Endometrial microvascular endothelial cells (primary cell): Measurements from ENCODE around the gene FAM193B. TPM values are rescaled to one million over a fixed set of nuclear protein-coding genes. Genes with fewer than 3 reads are reported as not detected.

Experiments used
- in situ Hi-C: cut with HindIII; loops from 2 replicates; pipeline ENCODE4 v1.10.0; 2017; ENCODE audit warnings: low sequenced_read_pairs, low pct_unique_long_range_greater_than_20kb; ENCODE audit errors: inconsistent ontology term
- total RNA-seq: library from RNA; depleted of rRNA; stranded (reverse); fragments of >200 nt; gene quantifications from one replicate; pipeline ENCODE4 v1.2.3, GENCODE V29; 2015; ENCODE audit errors: inconsistent ontology term

The FAM193B gene
- total RNA-seq, 1 donor from 2014 or later, result 32.3 TPM

DNA sequence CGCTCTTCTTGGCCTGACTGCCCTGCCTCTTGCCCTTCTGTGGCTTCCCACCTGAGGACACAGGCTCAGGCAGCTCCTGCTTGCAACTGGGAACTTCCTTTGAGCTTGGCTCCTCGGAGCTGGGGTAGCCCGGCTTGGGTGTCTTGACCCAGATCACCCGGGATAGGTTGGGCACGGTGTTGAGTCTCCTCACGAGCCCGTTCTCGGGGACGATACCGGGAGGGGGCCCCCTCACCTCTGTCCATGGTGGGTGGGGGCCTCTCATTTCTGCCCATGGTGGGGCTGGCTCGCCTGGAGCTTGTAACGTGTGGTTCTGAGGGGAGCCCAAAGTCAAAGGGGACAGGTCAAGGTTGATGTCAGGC, 29.8 kb downstream of the FAM193B start:
- in situ Hi-C loops, result no loop called here

DNA sequence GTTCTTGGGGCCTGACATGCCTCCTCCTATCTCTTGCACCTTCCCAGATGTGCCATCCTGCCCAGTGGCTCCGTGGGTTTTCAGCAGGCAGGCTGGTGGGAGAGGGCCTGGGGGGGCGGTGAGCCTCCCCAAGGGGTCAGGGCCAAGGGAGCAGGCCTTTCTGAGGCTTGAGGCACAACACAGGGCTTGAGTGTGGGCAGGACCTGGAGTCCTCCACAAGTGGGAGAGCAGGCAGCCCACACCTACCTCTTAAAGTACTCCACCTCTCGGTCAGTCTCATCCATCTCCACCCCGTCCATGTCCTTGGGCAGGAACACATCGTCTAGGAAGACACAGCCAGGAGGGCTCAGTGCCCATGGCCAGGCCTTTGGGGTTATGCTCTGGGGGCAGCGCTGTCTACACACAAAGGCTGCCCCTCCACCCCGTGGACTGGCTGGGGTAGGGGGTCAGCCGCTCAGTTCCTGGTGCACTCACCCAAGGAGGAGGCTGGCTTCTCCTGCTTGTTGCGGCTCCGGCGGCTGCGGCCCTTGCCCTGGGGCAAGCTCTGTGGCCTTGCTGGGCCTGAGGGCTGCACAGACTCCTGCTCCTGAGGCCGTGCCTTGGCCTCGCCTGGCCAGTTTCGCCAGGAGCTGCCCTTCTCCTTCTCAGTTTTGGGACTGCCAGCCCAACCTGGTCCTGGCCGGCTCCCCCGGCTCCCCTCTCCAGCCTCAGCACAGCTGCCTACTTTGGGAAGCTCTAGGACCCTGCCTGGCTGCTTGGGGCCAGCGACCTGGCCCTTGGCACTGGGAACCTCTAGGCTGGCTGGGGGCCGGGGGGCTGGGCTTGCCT, 30.4 kb downstream of the FAM193B start:
- in situ Hi-C loops, result no loop called here

DNA sequence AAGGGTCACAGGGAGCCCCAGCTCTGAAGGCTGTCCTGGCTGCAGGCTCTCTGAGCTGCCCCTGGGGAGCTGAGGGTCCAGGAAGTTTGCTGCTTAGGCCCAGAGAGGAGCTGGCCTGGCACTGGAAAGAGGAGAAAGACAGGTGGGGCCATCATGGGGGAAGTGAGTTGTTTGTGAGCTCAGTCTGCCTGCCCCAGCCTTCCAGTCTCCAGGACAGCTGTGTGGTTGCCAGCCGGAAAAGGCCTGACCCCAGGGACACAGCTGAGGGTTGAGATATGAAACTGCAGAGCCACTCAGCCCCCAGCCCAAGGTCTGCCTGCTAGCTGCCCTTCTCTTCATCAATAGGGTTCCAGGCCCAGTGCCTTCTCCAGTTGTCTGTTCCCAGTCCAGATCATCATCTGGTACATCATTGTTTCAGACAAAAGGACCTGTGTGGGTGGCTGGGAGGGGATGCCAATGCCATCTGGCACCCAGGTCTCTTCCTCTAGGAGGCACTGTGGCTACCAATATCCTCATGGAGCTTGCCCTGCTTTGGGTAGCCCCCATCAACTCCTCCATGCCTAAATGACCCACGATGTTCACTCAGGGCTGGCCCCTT, 33.3 kb downstream of the FAM193B start:
- in situ Hi-C loops, result no loop called here

DNA sequence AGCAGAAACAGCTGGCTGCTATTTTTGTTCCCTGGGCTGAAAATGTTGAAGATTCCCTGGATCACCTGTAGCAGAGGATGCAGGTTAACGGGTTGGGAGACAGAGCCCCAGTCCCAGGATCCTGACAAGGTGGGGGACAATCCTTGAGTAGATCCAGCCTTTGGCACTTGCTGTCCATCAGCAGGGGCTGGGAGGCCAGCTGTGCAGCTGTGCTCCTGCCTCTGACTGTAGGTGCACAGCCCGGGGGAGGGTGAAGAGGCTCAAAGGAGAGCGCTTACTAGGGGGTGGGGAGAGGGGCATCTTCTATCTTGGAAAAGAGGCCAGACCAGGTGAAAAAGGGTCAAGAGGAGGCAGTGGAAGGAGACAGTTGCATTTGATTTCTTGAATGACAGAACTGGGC, 34.1 kb downstream of the FAM193B start:
- in situ Hi-C loops, result no loop called here

DNA sequence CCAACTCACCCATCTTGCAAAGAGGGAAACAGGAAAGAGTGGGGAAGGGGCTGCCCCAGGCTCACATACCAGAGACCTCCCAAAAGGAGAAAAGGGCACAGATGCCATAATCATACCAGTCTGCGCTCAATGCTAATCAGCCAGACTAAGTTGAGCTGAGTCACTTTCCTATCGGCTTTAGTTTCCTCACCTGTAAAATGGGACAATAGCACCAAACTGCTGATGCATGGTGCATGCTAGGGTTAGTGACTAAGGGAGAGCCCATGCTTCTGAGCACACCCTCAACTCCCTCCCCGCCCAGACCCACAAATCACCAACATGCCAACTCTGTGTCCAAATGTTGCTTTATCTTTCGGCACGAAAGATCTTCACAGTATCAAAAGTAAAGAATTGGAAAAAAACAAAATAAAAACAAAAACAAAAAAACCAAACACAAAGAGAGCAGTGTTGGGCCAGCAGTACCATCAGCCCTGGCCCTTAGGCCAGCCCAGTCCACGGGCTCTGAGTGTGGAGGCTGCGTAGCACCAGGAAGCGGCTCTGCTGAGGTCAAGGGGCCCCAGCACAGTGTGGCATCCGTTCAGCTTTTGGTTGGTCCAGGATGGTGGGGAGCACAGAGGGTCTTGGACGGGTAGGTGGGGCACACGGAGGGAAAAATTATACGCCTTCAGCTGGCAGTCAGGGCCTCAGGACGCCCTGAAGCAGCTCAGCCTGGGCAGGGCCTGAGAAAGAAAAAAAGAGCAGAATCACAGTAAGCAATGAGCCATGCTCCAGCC, 34.7 kb downstream of the FAM193B start:
- in situ Hi-C loops, result no loop called here

DNA sequence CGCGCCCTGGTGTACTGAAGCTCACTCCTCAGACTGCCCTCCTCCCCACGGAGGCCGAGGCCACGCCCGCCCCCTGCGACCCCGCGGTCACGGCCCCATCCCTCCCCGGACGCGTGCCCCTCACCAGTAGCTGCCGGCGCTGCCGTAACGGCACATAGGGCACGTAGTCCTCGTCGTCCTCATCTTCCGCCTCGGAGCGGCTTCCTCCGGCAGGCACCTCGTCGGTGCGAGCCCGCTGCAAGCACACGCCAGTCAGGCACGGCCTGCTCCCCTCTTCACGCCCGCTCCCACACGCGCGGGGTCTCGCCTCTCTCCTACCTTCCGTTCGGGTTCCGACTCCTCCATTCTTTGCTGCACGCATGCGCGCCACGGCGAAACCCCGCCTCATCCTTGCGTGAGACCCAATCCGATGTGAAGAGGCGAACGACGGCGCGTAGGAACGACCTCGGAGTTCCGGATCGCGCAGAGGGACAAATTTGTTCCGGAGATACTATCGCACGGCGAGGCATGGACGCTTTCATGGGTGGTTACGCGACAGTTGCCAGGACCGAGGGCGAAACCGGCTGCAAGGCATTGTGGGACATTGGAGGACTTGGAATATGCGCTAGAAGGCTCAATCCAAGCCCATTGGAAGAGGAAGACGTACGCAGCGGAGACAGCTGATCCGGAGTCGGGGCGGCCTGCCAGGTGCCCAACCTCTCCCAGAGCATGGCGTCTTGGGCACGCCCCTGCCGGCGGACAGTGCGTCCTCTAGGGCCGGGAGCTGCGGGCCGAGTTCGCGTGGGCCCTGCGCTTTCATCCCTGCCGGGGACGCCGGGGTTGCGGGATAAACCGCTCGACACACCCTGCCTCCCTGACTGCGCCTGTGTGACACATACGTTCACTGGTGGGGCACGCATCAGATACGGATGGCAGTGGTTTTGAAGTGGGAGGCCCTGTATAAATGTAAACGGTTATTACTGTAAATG, 37.5 kb downstream of the FAM193B start, which contains the start of gene DDX41:
DDX41 (minus strand) TSS at position 361 of the 968 bp plus-strand sequence; CDS start at position 345, 16 bp downstream.
- in situ Hi-C loops, result no loop called here

DNA sequence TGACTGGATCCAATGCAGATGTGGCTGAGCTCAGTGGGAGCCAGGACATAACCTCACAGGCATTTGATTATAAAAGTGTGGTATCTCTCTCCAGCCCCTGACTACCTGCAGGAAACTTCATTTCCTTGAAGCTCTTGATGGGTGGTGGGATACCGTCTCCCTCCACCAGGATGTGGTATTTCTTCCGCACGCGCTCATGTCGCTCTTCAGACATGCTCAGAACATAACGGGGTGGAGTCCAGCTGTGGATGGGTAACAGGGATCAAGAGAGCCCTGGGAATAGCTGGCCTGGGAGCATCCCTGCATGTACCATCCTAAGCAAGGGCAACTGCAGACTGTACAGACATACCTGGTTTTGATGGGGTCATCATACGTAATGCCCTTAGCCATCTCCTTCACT, 38.8 kb downstream of the FAM193B start:
- in situ Hi-C loops, result no loop called here

DNA sequence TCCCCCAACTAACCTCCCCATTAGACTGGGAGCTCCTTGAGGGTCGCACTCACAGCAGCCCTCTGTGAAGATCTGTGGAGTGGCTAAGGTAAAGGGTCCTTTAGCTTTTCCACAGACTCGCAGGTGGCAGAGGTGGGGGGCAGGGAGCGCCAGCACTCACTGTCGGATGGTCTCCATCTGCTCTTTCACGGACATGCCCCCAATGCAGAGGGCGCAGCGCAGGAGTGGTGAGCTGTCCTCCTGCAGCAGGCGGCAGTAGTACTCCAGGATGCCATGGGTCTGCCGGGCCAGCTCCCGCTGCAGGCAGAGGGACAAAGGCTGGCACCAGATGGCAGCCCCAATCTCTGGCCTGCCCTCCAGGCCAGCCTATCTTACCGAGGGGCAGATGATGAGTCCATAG, 39.8 kb downstream of the FAM193B start:
- in situ Hi-C loops, result no loop called here

DNA sequence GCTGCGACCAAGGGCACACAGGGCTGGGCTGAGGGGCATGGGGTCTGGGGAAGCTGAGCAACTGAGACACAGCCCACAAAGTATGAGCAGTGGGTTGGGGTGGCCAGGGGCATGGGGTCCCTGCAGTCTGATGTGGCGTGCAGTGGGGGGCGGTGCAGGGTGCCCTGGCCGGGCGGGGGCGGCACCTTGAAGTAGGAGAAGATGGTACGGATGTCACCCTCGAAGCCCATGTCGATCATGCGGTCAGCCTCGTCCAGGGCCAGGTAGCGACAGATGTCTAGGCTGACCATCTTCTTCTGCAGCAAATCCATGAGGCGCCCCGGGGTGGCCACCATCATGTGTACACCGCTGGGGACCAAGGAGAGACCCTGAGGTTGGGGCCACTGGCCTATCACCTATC, 40.9 kb downstream of the FAM193B start:
- in situ Hi-C loops, result no loop called here

DNA sequence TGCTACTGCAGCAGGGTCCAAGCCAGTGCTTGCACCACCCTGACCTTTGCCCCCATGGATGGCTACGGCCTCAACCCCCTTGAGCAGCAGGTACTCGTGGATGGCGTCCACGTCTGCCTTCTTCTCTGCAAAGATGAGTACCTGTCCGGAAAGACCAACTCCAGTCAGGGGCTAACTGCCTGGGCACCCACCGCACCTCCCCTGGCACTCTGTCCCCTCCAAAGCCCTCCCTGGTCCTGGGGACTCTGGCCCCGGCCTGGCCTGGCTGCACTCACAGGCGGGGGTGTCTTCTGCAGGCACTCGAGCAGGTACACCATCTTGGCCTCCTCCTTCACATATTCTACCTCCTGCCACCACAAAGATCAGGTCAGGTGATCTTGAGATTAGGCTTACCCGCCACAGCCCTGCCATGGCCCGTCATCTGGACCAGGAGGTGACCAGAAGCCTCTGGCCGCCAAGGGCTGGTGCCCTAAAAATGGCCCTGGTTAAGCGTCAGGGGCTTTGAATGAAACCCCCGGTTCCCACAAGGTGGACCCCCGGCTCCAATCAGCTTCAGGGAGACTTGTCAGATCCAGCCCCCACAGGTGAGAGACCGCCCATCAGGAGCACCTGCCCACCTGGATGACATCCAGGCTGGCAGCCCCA, 41.5 kb downstream of the FAM193B start:
- in situ Hi-C loops, result no loop called here

DNA sequence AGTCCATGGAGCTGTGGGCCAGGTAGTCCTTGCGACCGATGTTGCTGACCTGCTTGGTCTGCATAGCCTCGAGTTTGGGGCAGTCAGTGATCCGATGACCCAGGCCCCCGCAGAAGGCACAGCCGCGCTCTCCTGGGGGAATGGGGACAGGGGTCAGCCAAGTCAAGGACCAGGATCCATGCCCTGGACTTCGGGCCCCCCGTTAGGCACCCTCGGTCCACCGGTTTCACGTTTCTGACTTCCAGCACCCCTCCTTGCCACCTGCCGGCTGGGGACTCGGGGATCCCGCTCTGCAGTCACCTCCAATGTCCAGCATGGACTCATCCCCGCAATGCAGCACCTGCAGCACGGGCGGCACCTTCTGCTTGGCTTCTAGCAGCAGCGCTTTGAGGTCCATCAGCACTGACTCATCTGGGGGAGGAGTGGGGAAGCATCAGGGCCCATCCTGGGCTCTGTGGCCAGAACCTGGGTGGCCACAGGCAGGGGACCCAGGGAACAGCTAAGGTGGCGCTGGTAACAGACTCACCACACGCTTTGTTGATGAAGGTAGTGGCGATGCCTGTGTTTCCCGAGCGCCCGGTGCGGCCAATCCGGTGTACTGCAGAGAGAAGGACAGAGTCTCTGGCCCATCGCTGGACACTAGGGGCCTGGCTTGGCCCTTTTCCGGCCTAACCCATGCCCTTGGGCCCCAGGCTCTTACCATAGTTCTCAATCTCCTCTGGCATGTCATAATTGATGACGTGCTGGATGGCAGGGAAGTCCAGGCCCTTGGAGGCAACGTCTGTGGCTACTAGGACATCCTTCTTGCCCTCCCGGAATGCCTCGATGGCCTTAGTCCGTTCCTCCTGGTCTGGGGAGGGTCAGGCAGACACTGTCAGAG, 42.3 kb downstream of the FAM193B start:
- in situ Hi-C loops, result no loop called here

DNA sequence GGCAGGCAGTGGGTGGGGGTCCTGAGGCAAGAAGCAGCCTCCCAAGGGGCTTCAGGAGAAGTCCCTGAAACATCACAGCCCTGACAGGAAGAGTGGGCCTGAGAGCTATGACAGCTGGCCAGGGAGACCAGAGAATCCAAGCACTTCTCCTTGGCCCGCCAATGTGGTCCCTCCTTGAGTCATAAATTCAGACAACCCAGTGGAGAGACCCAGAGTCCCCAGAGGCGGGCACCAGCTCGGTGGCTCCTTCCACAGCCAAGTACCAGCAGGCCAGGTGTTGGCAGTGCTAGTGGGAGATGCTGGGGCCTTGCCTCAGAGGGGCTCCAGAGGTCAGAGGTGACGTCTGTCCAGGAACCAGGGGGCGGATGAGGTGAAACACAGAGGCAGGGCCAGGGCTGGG, 43.2 kb downstream of the FAM193B start:
- in situ Hi-C loops, result no loop called here

DNA sequence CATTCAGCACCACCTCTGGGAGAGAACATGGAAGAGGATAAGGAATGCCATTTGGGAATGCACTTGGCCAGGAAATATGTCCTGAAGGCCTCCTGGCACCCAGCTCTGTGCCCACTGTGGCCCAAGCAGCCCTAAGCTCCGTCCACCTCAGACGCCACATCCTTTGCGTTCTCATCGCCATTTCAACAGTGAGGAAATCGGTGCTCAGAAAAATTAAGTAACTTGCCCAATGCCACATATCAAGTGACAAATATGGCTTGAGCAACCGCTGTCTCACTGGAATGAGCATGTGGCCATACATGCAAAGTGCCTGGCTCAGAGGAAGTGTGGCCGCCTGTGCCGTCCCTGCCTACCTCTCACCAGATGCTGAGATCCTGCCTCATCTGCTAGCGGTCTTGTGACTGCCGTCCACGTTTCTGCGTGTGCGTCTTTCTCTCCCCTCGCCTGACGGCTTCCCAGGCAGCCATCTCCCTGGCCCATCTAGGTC, 43.8 kb downstream of the FAM193B start:
- in situ Hi-C loops, result no loop called here

DNA sequence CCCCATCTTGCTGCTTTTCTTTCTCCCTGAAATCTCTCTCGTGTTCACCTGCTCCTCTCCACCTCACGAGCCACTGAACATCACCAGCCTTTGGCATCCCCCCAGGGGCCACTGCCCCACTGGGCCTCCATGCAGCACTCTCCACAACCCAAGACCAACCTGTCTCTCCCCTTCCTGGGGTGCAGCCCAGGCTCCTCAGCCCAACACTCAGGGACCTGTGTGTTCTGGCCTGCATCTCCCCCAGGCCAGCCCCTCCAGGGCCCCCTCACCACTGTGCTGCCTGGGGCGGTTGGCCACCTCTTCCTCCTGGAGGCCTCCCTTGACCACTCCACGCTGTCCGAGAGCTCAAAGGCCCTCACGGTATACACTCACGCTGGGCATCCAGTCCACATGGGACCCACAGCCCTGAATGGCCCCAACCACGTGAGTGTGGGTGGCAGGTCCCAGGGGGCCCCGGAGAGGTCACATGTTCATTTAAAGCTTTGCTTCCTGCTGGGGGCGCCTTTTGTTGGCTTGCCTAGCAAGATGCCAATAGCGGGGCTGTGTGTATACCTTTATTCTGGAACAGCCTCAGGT, 44.3 kb downstream of the FAM193B start:
- in situ Hi-C loops, result no loop called here

DNA sequence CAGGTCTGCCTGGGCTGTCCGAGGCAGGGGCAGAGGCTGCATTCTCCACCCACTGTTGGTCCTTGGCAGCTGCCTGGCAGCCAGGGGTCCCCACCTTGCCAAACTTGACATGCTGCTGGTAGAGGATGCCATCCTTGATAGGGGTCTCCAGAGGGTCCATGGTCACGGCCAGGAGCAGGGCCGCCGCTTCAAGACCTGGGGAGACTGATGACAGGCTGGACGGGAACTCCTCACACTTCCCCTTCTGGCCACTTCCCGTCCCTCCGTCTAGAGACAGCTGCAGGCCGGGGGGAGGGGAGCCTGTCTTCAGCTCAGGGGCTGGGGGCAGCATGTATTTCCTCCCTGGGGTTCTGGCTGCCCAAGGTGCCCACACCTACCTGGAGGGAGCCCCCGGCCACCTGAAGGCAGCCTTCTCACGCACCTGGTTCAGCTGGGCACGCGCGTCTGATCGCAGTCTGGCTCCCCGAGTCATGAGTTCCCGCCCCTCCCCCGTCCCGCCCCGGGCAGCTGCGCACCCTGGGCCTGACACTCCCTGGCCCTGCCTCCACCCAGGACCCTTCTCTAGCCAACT, 44.9 kb downstream of the FAM193B start, which contains the start of gene DOK3:
DOK3 (minus strand) TSS at position 446 of the 571 bp plus-strand sequence; CDS start at position 160, 286 bp downstream.
- in situ Hi-C loops, result no loop called here

DNA sequence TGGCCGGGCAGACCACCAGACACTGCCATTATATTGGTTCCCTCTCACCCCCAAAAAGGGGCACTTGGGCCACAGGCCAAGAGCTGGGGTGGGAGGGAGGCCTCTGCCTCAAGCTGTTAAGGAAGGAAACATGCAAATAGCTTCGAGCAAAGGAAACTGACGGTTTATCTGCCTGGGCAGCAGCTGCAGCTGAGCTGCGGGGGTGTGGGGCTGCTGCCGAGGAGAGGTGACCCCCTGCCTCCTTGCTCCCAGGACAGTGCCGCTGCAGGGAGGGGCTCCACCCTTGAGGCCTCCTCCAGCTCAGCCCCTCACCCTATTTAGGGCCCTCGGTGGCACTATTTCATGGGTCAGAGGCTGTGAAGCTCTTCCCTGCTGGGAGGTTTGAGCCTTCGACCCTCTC, 45.5 kb downstream of the FAM193B start:
- in situ Hi-C loops, result no loop called here
